GM23338 (cell line): ENCODE measurements around the gene DENR. TPM values are rescaled to one million over a fixed set of nuclear protein-coding genes. Genes with fewer than 3 reads are reported as not detected.

Source experiments
- ATAC-seq: fragments of 200-7000 bp; cut with Tn5 transposase; 3 replicates; pipeline ENCODE4 v1.9.1; 2020
- DNase-seq: peaks from one replicate; pipeline ENCODE4 v3.0.0-alpha.2; 2015; ENCODE audit warnings: low spot score
- H2AFZ ChIP-seq: fragments of 200-600 bp; sonication (generic); 2 replicates; pipeline ENCODE4 v1.8.0; 2016; ENCODE audit warnings: antibody characterized with exemption, mild to moderate bottlenecking, moderate library complexity
- H3F3A ChIP-seq: fragments of 200-600 bp; sonication (generic); replicated peaks from 2 replicates; pipeline ENCODE4 v1.8.0; 2017; ENCODE audit warnings: antibody characterized with exemption, mixed run types, low read depth
- H3K27ac ChIP-seq: fragments of 200-600 bp; sonication (generic); 2 replicates; pipeline ENCODE4 v1.6.1; 2016; ENCODE audit warnings: low read depth
- H3K27me3 ChIP-seq: fragments of 200-600 bp; sonication (generic); 2 replicates; pipeline ENCODE4 v1.8.0; 2016; ENCODE audit warnings: mild to moderate bottlenecking, mixed run types, moderate library complexity; ENCODE audit not compliant: insufficient read depth
- H3K36me3 ChIP-seq: fragments of 200-600 bp; sonication (generic); 2 replicates; pipeline ENCODE4 v1.8.0; 2016; ENCODE audit warnings: mild to moderate bottlenecking; ENCODE audit not compliant: insufficient read depth
- H3K4me1 ChIP-seq: fragments of 200-600 bp; sonication (generic); 2 replicates; pipeline ENCODE4 v1.8.0; 2016; ENCODE audit warnings: mild to moderate bottlenecking, moderate library complexity; ENCODE audit not compliant: insufficient read depth
- H3K4me2 ChIP-seq: fragments of 200-600 bp; sonication (generic); 2 replicates; pipeline ENCODE4 v1.7.1; 2017; ENCODE audit warnings: mixed run types
- H3K4me3 ChIP-seq: fragments of 200-600 bp; sonication (generic); 2 replicates; pipeline ENCODE4 v1.6.1; 2016; ENCODE audit warnings: mixed run types
- H3K79me2 ChIP-seq: fragments of 200-600 bp; sonication (generic); replicated peaks from 2 replicates; pipeline ENCODE4 v1.8.0; 2017; ENCODE audit warnings: mild to moderate bottlenecking; ENCODE audit not compliant: insufficient read depth
- H3K9me2 ChIP-seq: fragments of 200-600 bp; sonication (generic); 2 replicates; pipeline ENCODE4 v1.8.0; 2017; ENCODE audit not compliant: insufficient read depth
- H4K20me1 ChIP-seq: fragments of 200-600 bp; sonication (generic); replicated peaks from 2 replicates; pipeline ENCODE4 v1.8.0; 2017; ENCODE audit warnings: mild to moderate bottlenecking; ENCODE audit not compliant: insufficient read depth
- H3K27ac Mint-ChIP-seq: 2 replicates; pipeline ENCODE4 v1.8.0; 2020; ENCODE audit warnings: inconsistent platforms, mild to moderate bottlenecking, moderate library complexity, mixed read lengths
- H3K27me3 Mint-ChIP-seq: 3 replicates; pipeline ENCODE4 v1.8.0; 2022; ENCODE audit warnings: low read depth, mild to moderate bottlenecking, moderate library complexity, mixed read lengths, inconsistent platforms; ENCODE audit not compliant: insufficient read depth, poor library complexity
- H3K36me3 Mint-ChIP-seq: 3 replicates; pipeline ENCODE4 v1.8.0; 2021; ENCODE audit warnings: low read depth, mild to moderate bottlenecking, inconsistent platforms, moderate library complexity, mixed read lengths
- H3K4me1 Mint-ChIP-seq: 3 replicates; pipeline ENCODE4 v1.8.0; 2020; ENCODE audit warnings: mild to moderate bottlenecking, inconsistent platforms, mixed read lengths
- H3K4me3 Mint-ChIP-seq: 3 replicates; pipeline ENCODE4 v1.8.0; 2021; ENCODE audit warnings: moderate library complexity, mild to moderate bottlenecking, inconsistent platforms, mixed read lengths
- H3K9me3 Mint-ChIP-seq: 3 replicates; pipeline ENCODE4 v1.8.0; 2020; ENCODE audit warnings: moderate library complexity, mild to moderate bottlenecking, inconsistent platforms, mixed read lengths
- CREB1 ChIP-seq: fragments of 250-450 bp; sonication (Bioruptor Pico); IDR thresholded peaks from 2 replicates; pipeline ENCODE4 v1.5.0; 2020; ENCODE audit warnings: low read depth, mild to moderate bottlenecking, moderate library complexity
- EZH2phosphoT487 ChIP-seq: fragments of 200-600 bp; sonication (generic); IDR thresholded peaks from one replicate; pipeline ENCODE4 v1.8.1; 2018; ENCODE audit warnings: antibody characterized with exemption; ENCODE audit not compliant: unreplicated experiment
- JUNB ChIP-seq: IDR thresholded peaks from one replicate; pipeline ENCODE4 v1.6.1; 2016; ENCODE audit warnings: antibody characterized with exemption; ENCODE audit not compliant: unreplicated experiment
- NANOG ChIP-seq: IDR thresholded peaks from 2 replicates; pipeline ENCODE4 v1.6.1; 2016; ENCODE audit warnings: antibody characterized with exemption, borderline replicate concordance
- POLR2AphosphoS5 ChIP-seq: IDR thresholded peaks from 2 replicates; pipeline ENCODE4 v1.6.1; 2016; ENCODE audit warnings: antibody characterized with exemption, low read depth
- ZNF331 ChIP-seq: fragments of 250-450 bp; sonication (Bioruptor Pico); IDR thresholded peaks from 2 replicates; pipeline ENCODE4 v1.5.0; 2020; ENCODE audit warnings: low read depth, mild to moderate bottlenecking, moderate library complexity
- polyA plus RNA-seq: library from polyadenylated mRNA; unstranded; fragments of >200 nt; fragmentation: Nextera tagmentation; extraction: Ambion mirVana; gene quantifications from 2 replicates; pipeline ENCODE4 v1.2.1, GENCODE V29; 2016
- total RNA-seq: library from RNA; depleted of rRNA; stranded (reverse); fragments of >200 nt; shearing (Covaris generic); gene quantifications from 2 replicates; pipeline ENCODE4 v1.2.3, GENCODE V29; 2014
- TF ChIP-seq, protein P1 (sequence below): fragments of 250-450 bp; sonication (Bioruptor Pico); IDR thresholded peaks from 2 replicates; pipeline ENCODE4 v1.5.0; 2020; ENCODE audit warnings: mild to moderate bottlenecking, moderate library complexity
- TF ChIP-seq, protein P2 (sequence below): IDR thresholded peaks from one replicate; pipeline ENCODE4 v1.6.1; 2018; ENCODE audit warnings: antibody characterized with exemption; ENCODE audit not compliant: unreplicated experiment

DENR gene
- total and polyA plus RNA-seq, 2 experiments from 2014 or later, result 55.2 to 130 TPM

DNA sequence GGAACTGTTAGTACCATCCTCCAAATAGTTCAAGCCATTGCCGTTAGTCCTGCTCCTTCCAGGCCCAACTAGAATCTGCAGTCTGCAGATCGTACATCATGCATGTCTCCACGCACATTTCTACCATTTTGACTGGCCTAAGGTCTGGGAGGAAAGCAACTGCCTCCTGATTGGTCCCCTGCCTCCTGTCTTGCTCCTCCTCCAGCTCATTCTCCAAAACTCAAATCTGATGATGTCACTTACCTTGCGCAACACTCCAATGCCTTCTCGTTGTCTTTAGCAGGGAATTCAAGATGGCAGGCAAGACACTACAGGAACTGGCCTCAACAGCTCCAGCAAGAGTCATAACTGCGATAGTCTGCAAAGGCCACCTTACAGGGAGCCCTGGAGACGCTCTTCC lies 12.3 kb upstream of the DENR start:
- Histone ChIP-seq H3K4me2 (no peak overlapping the region), H3K36me3 (no peaks in the 10 kb centered on the region), H3K79me2 (no peaks in the 10 kb centered on the region), H3K9me2 (no peaks in the 10 kb centered on the region), H3K27me3 (no peaks in the 10 kb centered on the region), H3F3A (no peaks in the 10 kb centered on the region), H4K20me1 (no peaks in the 10 kb centered on the region), H3K27ac (no peak overlapping the region), H3K4me3 (no peak overlapping the region), H3K4me1 (no peaks in the 10 kb centered on the region), H2AFZ (peak overlapping the region; percentile 74)
- ATAC-seq (no peak), DNase-seq (peak; percentile 31)
- Mint-ChIP-seq H3K27ac (no peak overlapping the region), H3K4me3 (no peak overlapping the region), H3K9me3 (peaks cover 2% of the 10 kb centered on the region; the same call in 1 of the 3 replicates), H3K36me3 (no peaks in the 10 kb centered on the region), H3K27me3 (peaks cover 4% of the 10 kb centered on the region), H3K4me1 (no peaks in the 10 kb centered on the region)
- TF ChIP-seq, protein P1, sequence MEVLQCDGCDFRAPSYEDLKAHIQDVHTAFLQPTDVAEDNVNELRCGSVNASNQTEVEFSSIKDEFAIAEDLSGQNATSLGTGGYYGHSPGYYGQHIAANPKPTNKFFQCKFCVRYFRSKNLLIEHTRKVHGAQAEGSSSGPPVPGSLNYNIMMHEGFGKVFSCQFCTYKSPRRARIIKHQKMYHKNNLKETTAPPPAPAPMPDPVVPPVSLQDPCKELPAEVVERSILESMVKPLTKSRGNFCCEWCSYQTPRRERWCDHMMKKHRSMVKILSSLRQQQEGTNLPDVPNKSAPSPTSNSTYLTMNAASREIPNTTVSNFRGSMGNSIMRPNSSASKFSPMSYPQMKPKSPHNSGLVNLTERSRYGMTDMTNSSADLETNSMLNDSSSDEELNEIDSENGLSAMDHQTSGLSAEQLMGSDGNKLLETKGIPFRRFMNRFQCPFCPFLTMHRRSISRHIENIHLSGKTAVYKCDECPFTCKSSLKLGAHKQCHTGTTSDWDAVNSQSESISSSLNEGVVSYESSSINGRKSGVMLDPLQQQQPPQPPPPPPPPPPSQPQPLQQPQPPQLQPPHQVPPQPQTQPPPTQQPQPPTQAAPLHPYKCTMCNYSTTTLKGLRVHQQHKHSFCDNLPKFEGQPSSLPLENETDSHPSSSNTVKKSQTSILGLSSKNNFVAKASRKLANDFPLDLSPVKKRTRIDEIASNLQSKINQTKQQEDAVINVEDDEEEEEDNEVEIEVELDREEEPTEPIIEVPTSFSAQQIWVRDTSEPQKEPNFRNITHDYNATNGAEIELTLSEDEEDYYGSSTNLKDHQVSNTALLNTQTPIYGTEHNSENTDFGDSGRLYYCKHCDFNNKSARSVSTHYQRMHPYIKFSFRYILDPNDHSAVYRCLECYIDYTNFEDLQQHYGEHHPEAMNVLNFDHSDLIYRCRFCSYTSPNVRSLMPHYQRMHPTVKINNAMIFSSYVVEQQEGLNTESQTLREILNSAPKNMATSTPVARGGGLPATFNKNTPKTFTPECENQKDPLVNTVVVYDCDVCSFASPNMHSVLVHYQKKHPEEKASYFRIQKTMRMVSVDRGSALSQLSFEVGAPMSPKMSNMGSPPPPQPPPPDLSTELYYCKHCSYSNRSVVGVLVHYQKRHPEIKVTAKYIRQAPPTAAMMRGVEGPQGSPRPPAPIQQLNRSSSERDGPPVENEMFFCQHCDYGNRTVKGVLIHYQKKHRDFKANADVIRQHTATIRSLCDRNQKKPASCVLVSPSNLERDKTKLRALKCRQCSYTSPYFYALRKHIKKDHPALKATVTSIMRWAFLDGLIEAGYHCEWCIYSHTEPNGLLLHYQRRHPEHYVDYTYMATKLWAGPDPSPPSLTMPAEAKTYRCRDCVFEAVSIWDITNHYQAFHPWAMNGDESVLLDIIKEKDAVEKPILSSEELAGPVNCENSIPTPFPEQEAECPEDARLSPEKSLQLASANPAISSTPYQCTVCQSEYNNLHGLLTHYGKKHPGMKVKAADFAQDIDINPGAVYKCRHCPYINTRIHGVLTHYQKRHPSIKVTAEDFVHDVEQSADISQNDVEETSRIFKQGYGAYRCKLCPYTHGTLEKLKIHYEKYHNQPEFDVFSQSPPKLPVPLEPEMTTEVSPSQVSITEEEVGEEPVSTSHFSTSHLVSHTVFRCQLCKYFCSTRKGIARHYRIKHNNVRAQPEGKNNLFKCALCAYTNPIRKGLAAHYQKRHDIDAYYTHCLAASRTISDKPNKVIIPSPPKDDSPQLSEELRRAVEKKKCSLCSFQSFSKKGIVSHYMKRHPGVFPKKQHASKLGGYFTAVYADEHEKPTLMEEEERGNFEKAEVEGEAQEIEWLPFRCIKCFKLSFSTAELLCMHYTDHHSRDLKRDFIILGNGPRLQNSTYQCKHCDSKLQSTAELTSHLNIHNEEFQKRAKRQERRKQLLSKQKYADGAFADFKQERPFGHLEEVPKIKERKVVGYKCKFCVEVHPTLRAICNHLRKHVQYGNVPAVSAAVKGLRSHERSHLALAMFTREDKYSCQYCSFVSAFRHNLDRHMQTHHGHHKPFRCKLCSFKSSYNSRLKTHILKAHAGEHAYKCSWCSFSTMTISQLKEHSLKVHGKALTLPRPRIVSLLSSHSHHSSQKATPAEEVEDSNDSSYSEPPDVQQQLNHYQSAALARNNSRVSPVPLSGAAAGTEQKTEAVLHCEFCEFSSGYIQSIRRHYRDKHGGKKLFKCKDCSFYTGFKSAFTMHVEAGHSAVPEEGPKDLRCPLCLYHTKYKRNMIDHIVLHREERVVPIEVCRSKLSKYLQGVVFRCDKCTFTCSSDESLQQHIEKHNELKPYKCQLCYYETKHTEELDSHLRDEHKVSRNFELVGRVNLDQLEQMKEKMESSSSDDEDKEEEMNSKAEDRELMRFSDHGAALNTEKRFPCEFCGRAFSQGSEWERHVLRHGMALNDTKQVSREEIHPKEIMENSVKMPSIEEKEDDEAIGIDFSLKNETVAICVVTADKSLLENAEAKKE (CRISPR knock-in tag), result no peak
- no peak for TF ChIP-seq POLR2AphosphoS5
- TF ChIP-seq, protein P2, sequence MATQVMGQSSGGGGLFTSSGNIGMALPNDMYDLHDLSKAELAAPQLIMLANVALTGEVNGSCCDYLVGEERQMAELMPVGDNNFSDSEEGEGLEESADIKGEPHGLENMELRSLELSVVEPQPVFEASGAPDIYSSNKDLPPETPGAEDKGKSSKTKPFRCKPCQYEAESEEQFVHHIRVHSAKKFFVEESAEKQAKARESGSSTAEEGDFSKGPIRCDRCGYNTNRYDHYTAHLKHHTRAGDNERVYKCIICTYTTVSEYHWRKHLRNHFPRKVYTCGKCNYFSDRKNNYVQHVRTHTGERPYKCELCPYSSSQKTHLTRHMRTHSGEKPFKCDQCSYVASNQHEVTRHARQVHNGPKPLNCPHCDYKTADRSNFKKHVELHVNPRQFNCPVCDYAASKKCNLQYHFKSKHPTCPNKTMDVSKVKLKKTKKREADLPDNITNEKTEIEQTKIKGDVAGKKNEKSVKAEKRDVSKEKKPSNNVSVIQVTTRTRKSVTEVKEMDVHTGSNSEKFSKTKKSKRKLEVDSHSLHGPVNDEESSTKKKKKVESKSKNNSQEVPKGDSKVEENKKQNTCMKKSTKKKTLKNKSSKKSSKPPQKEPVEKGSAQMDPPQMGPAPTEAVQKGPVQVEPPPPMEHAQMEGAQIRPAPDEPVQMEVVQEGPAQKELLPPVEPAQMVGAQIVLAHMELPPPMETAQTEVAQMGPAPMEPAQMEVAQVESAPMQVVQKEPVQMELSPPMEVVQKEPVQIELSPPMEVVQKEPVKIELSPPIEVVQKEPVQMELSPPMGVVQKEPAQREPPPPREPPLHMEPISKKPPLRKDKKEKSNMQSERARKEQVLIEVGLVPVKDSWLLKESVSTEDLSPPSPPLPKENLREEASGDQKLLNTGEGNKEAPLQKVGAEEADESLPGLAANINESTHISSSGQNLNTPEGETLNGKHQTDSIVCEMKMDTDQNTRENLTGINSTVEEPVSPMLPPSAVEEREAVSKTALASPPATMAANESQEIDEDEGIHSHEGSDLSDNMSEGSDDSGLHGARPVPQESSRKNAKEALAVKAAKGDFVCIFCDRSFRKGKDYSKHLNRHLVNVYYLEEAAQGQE, result no peak
- TF ChIP-seq NANOG, result no peak
- no peak for TF ChIP-seq ZNF331 (CRISPR knock-in tag)
- no peak for TF ChIP-seq EZH2phosphoT487
- TF ChIP-seq JUNB, result no peak
- TF ChIP-seq CREB1 (CRISPR knock-in tag), result no peak
